Measurements from ENCODE around the gene SHOX.
"Not testable (repeated sequence)": the region's sequence is repeated elsewhere in the genome, so short reads cannot be mapped to it uniquely, and the experiment has no call there.

Gene SHOX

GRCh38 chrX:638482-639131, 8.0 kb downstream of the SHOX start:
- DNase-seq = no peak

- DNase-seq = no peak
Measured at GRCh38 chrX:639151-639550, 8.6 kb downstream of the SHOX start.

GRCh38 chrX:640641-641040, 10.1 kb downstream of the SHOX start:
- DNase-seq = no peak

- DNase-seq = no peak
Measured at GRCh38 chrX:641671-642435, 11.3 kb downstream of the SHOX start.

GRCh38 chrX:642436-643240, 12.0 kb downstream of the SHOX start:
- no peak for DNase-seq

DNA sequence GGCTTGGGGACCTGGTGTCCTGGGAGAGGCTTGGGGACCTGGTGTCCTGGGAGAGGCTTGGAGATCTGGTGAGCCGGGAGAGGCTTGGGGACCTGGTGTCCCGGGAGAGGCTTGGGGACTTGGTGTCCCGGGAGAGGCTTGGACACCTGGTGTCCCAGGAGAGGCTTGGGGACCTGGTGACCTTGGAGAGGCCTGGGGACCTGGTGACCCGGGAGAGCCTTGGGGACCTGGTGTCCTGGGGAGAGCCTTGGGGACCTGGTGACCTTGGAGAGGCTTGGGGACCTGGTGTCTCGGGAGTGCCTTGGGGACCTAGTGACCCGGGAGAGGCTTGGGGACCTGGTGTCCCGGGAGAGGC, 12.6 kb downstream of the SHOX start:
- DNase-seq = no peak

GRCh38 chrX:643911-644303, 13.3 kb downstream of the SHOX start:
- no peak for DNase-seq

DNA sequence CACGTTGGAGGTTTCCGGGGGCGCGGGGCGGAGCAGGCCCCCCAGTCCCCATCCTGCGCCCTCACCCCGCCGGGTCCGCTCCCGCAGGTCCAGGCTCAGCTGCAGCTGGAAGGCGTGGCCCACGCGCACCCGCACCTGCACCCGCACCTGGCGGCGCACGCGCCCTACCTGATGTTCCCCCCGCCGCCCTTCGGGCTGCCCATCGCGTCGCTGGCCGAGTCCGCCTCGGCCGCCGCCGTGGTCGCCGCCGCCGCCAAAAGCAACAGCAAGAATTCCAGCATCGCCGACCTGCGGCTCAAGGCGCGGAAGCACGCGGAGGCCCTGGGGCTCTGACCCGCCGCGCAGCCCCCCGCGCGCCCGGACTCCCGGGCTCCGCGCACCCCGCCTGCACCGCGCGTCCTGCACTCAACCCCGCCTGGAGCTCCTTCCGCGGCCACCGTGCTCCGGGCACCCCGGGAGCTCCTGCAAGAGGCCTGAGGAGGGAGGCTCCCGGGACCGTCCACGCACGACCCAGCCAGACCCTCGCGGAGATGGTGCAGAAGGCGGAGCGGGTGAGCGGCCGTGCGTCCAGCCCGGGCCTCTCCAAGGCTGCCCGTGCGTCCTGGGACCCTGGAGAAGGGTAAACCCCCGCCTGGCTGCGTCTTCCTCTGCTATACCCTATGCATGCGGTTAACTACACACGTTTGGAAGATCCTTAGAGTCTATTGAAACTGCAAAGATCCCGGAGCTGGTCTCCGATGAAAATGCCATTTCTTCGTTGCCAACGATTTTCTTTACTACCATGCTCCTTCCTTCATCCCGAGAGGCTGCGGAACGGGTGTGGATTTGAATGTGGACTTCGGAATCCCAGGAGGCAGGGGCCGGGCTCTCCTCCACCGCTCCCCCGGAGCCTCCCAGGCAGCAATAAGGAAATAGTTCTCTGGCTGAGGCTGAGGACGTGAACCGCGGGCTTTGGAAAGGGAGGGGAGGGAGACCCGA, 14.0 kb downstream of the SHOX start:
- DNase-seq = no peak

GRCh38 chrX:646228-646495, 15.6 kb downstream of the SHOX start:
- no peak for DNase-seq

- DNase-seq = no peak
Measured at GRCh38 chrX:646796-647195, 16.2 kb downstream of the SHOX start.

GRCh38 chrX:649166-649565, 18.6 kb downstream of the SHOX start:
- DNase-seq = no peak

DNA sequence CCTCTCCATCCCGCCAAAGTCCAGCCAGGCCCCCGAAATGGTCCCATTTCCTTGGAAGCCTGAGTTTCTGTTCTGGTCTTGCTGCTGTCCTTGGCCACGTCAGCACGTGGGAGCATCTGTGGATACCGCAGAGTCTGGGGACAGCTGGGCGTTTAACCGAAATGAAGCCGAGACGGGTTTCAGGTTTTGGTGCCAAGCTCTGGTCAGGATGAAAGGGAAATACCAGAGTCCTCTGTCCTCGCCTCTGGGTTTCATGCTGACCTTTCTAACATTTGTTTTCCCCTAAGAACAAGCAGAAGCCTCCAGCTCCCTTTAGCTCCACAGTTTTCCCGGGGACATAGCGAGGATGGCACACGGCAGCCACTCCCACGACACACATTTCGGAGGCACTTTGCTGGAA, 19.7 kb downstream of the SHOX start:
- DNase-seq = no peak

- no peak for DNase-seq
Measured at GRCh38 chrX:650811-651210, 20.2 kb downstream of the SHOX start.

GRCh38 chrX:651922-652321, 21.3 kb downstream of the SHOX start:
- not testable (repeated sequence) for DNase-seq

DNA sequence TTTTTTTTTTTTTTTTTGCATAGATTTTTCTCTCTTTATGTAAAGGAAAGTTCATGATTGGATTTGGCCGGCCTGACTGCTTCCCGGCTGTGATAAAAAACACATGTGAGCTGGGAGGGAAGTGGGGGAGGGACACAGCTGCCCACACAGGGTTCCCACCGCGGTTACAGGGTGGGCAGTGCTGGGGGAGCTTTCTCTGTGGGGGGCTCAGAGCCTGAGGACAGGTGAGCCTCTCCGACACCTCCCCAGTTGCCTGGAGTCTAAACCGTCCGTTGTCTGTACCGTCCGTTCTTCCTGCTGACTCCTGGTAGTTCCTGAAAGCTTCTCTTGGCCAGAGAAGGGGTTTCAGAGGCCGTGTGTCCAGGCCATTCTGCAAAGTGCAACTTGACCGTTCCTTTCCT, 21.8 kb downstream of the SHOX start:
- no peak for DNase-seq

DNA sequence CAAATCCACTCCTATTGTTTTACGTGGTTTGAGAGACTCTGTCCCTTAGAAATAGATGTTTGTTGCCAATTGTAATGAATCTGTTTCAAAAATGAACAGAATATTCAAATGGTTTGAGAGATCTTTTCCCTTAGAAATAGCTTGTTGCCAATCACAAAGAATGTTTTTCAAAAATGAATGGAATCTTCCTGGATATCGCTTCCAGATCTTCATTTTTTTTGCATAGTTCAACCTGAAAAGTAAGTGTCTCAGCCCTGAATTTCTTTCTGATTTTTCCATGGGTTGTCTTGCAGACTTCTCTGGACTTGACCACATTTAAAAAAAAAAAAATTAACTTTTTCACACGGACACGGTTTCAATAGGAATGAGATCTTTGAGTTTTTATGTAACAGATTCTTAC, 22.7 kb downstream of the SHOX start:
- DNase-seq = no peak

DNA sequence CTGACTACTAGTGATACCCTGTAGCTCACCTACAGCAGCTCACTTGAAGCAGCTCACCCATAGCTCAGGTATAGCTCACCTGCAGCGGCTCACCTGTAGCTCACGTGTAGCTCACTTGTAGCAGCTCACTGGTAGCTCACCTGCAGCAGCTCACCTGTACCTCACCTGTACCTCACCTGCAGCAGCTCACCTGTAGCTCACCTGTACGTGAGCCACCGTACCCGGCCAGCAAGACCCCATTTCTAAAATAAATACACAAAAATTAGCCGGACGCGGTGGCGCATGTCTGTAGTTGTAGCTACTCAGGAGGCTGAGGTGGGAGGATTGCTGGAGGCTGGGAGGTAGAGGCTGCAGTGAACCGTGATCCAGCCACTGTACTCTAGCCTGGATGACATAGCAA, 30.6 kb downstream of the SHOX start:
- no peak for DNase-seq

- no peak for DNase-seq
Measured at GRCh38 chrX:662126-662525, 31.5 kb downstream of the SHOX start.

DNA sequence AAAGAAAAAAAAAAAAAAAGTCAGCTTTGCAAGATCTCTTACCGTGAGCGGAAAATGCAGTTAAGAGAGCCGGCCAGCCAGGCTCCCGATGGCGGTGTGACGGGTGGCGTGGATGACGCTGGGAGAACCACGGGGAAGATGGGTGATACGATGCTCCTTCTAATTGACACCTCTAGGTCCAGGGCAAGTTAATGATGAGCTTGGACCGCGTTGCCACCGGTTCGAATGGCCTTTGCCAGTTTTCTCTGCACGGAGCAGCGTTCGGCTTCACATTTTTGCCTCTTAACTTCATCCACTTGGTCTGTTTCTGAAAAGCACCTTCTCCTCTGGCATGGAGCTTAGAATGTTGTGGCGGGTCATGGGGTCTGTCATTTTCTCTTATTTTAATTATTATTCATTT, 33.2 kb downstream of the SHOX start:
- DNase-seq = no peak

DNA sequence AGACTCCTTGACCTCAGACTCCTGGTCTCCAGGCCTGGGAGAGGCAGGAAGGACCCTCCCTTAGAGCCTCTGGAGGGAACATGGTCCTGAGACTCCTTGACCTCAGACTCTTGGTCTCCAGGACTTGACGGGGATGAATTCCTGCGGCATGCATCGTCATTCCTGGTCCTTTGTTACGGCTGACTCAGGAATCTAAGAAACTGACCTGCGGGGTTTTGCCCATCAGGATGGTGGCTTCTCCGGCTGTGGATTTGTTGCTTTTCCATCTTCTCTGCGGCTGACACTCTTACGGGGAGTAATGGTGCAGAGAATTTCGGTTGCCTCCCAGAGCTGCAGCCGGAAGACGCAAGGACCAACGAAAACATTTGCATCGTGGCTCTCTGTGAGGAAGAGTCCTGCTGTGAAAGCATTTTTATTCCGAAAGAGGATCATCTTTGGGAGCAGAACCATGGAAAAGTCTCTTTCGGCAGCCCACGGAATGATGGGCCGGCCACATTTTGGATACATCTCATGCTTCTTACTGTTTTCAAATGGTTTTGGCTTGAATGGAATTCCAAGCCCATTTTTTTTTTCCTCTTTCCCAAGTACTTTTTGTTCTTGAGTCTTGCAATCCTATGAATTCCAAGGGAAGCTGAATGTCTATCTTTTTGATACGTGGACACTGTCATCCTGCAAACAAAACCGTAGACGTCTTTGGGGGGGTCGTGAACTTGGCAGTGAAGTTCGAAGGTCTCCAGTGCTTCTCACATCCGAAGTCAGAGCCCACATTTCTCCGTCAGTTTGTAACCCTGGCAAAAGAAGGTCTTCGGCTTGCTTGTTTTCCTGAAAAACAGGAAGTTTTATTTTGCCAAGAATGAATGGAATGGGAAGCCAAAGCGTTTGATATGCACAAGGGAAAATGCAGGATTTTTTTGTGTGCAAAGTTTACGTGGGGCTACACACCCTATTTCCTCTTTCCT, 36.5 kb downstream of the SHOX start:
- no peak for DNase-seq

- DNase-seq = no peak
Measured at GRCh38 chrX:670645-671044, 40.1 kb downstream of the SHOX start.

GRCh38 chrX:672931-673330, 42.3 kb downstream of the SHOX start:
- DNase-seq = no peak
